Activated CD8-positive, alpha-beta memory T cell treated with anti-CD3 and anti-CD28 coated beads, Interleukin-2, amount 10 ng/mL, durations not matched to agents 7 days and 5 days (primary cell): ENCODE measurements around the gene PRELP. TPM values are rescaled to one million over a fixed set of nuclear protein-coding genes. Genes with fewer than 3 reads are reported as not detected.

Experiments used
- ATAC-seq: fragments of 150-1000 bp; cut with Tn5 transposase; one replicate; pipeline ENCODE4 v1.10.0; 2021; ENCODE audit warnings: moderate library complexity
- CTCF ChIA-PET: fragments of 350-600 bp; sonication (Branson Sonifier 250); formaldehyde crosslinking; loops from one replicate; lab custom pipeline; 2021; ENCODE audit warnings: antibody characterized with exemption; lab: Charles Lee
- DNase-seq: peaks from one replicate; pipeline ENCODE4 v3.0.0-alpha.2; 2020
- H3K27ac Mint-ChIP-seq: one replicate; pipeline ENCODE4 v1.8.0; 2021; ENCODE audit warnings: mild to moderate bottlenecking, mixed read lengths
- H3K27me3 Mint-ChIP-seq: one replicate; pipeline ENCODE4 v1.8.0; 2021; ENCODE audit warnings: mixed read lengths
- H3K36me3 Mint-ChIP-seq: one replicate; pipeline ENCODE4 v1.8.0; 2021; ENCODE audit warnings: mild to moderate bottlenecking, mixed read lengths
- H3K4me1 Mint-ChIP-seq: one replicate; pipeline ENCODE4 v1.8.0; 2021; ENCODE audit warnings: mixed read lengths
- H3K4me3 Mint-ChIP-seq: one replicate; pipeline ENCODE4 v1.8.0; 2021; ENCODE audit warnings: mild to moderate bottlenecking, moderate library complexity, mixed read lengths
- H3K9me3 Mint-ChIP-seq: one replicate; pipeline ENCODE4 v1.8.0; 2022; ENCODE audit warnings: low read depth, mixed read lengths
- total RNA-seq, 2 experiments: library from RNA; stranded (reverse); gene quantifications; one replicate each; pipeline ENCODE4 v1.2.3, GENCODE V29; 2021

Gene PRELP
- total RNA-seq, 2 experiments from 2014 or later: not detected

GRCh38 chr1:203490607-203491006 lies 15.0 kb downstream of the PRELP start:
- Mint-ChIP-seq H3K27me3 (peaks cover 10% of the 10 kb centered on the region), H3K4me3 (no peak overlapping the region), H3K27ac (no peak overlapping the region), H3K36me3 (no peaks in the 10 kb centered on the region), H3K9me3 (no peaks in the 10 kb centered on the region), H3K4me1 (peaks cover 4% of the 10 kb centered on the region)
- CTCF ChIA-PET: interaction anchor here (8.0 to 10.0 kb wide), 2 partner anchors 151 to 221 kb away, joined by 194 to 195 read pairs; no protein-coding TSS in a partner anchor
- ATAC-seq: no peak
- no peak for DNase-seq

DNA sequence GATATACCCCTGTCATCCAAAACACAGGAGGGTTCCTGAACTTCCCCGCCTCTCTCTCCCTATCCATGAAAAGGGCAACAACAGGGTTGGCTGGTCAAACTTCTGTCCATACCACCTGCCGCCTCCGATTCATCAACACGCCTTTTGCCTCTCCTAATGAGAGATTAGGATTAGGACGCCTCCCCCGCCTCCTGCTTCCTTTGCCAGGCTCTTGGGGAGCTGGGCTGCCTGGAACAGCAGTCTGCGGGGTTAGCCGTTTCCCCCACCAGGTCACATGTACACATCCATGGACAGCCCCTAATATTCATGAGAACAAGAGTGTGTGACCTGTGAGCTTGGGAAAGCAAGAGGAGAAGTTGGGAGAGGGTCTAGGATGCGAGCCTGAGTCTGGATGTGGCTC lies 16.1 kb downstream of the PRELP start:
- no peak overlapping the region for H3K27ac Mint-ChIP-seq
- DNase-seq (no peak), ATAC-seq (no peak)
- no peak overlapping the region for H3K4me3 Mint-ChIP-seq
- no peaks in the 10 kb centered on the region for H3K36me3 Mint-ChIP-seq
- peaks cover 10% of the 10 kb centered on the region for H3K27me3 Mint-ChIP-seq
- H3K4me1 Mint-ChIP-seq: peaks cover 4% of the 10 kb centered on the region
- H3K9me3 Mint-ChIP-seq: no peaks in the 10 kb centered on the region
- CTCF ChIA-PET: interaction anchor here (8.0 to 10.0 kb wide), 2 partner anchors 152 to 222 kb away, joined by 194 to 195 read pairs; no protein-coding TSS in a partner anchor

DNA sequence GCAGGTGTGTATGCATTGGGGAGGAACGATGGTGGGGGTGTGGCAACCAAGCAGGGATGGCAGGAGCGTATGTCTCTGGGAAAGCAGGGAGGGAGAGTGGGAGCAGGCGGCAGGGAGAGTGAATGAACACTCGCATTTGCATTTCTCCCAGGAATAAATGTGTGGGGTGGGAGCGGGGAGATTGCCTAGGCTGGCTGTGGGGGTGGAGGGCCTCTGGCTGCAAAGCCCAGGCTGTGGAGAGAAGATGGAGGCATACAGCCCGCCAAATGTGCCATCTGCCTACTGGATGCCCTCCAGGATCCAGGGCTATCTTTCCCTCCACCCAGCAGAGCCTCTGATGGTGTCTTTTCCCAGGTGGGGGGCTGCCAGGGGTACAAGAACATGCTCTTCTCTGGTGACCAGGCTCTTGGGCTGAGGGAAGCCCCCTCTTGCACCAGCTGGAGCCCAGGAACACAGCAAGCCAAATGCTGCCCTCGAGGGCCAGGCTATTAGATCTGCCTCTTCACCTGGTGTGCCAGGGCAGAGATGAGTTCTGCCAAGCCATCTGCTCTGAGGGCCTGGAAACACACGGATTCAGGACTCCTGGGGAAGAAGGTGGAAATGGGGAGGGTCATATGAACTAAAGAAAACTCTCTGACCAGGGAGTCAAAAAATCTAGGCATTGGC lies 16.6 kb downstream of the PRELP start:
- H3K36me3 Mint-ChIP-seq: no peaks in the 10 kb centered on the region
- H3K4me3 Mint-ChIP-seq: no peak overlapping the region
- CTCF ChIA-PET: interaction anchor here (8.0 to 10.0 kb wide), 2 partner anchors 153 to 222 kb away, joined by 194 to 195 read pairs; no protein-coding TSS in a partner anchor
- H3K27ac Mint-ChIP-seq: no peak overlapping the region
- no peak for DNase-seq
- H3K9me3 Mint-ChIP-seq: no peaks in the 10 kb centered on the region
- peaks cover 4% of the 10 kb centered on the region for H3K4me1 Mint-ChIP-seq
- H3K27me3 Mint-ChIP-seq: peaks cover 10% of the 10 kb centered on the region
- ATAC-seq: no peak

DNA sequence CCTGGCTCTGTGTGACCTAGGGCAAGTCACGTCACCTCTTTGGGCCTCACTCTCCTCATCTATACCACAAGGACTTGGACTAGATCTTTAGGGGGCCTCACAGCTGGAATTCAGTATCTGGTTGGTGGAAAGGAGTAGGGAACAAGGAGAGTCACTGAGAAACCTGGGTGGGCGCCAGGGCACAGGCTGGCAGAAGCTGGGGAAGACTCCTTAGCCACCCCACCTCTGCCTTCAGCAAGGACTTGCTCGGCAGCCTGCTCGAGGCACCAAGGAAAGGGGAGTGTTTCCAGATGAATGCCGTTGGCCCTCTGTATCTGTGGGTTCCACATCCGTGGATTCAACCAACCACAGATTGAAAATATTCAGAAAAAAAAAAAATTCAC lies 17.1 kb downstream of the PRELP start:
- Mint-ChIP-seq H3K27me3 (peaks cover 10% of the 10 kb centered on the region), H3K9me3 (no peaks in the 10 kb centered on the region), H3K4me1 (peaks cover 4% of the 10 kb centered on the region), H3K27ac (no peak overlapping the region), H3K4me3 (no peak overlapping the region), H3K36me3 (no peaks in the 10 kb centered on the region)
- no peak for ATAC-seq
- CTCF ChIA-PET: interaction anchor here (1.0 to 10.0 kb wide), 3 partner anchors 11 to 276 kb away, joined by 3 to 194 read pairs (median 7); no protein-coding TSS in a partner anchor
- DNase-seq: no peak

DNA sequence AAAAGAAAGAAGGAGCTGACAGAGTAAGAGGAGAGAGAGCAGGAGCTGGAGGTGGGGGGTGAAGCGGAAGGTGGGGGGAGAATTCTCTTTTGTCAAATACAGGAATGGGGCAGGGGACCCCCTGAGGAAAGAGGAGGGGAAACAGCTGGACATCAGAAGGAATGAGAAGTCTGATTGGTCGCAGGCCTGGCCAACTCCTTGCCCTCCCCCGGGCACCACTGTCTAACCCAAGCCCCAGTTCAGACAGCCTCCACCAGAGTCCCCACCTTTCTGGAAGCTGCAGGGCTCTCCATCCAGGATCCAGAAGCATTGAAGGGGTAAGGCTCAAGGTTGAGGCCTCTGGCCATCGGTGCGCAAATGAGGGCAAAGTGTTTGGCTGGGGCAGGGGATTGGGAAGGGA lies 18.3 kb downstream of the PRELP start, which contains the start of gene OPTC:
TSS of gene OPTC (plus strand) at position 253 of the 400 bp plus-strand sequence. CDS start 1,853 bp downstream, outside the sequence.
- Mint-ChIP-seq H3K27ac (no peak within 1 kb of the TSS), H3K4me1 (peaks cover under 1% of the 10 kb centered on the region), H3K36me3 (no peaks in the 10 kb centered on the region), H3K27me3 (peaks cover 10% of the 10 kb centered on the region), H3K9me3 (no peaks in the 10 kb centered on the region), H3K4me3 (no peak within 1 kb of the TSS)
- ATAC-seq (no peak), DNase-seq (no peak)
- CTCF ChIA-PET: interaction anchor here (0.8 to 3.1 kb wide), 9 partner anchors 9 to 278 kb away, joined by 3 to 20 read pairs (median 3); no protein-coding TSS in a partner anchor

DNA sequence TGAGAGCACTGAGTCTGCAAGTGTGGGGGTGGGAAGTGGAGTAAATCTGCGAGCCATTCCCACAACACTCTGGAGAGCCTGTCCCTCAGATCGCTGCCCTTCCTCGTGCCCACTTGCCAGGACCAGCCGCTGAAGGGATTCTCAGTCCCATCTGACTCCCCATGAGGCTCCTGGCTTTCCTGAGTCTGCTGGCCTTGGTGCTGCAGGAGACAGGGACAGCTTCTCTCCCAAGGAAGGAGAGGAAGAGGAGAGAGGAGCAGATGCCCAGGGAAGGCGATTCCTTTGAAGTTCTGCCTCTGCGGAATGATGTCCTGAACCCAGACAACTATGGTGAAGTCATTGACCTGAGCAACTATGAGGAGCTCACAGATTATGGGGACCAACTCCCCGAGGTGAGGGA lies 20.2 kb downstream of the PRELP start:
- CTCF ChIA-PET: interaction anchor here (1.7 to 3.1 kb wide), 3 partner anchors 9 to 228 kb away, joined by 3 to 20 read pairs (median 4); no protein-coding TSS in a partner anchor
- Mint-ChIP-seq H3K9me3 (no peaks in the 10 kb centered on the region), H3K27ac (no peak overlapping the region)

GRCh38 chr1:203497269-203497777 lies 21.7 kb downstream of the PRELP start:
- Mint-ChIP-seq H3K4me3 (no peak overlapping the region), H3K4me1 (no peaks in the 10 kb centered on the region), H3K27ac (no peak overlapping the region), H3K36me3 (no peaks in the 10 kb centered on the region), H3K9me3 (no peaks in the 10 kb centered on the region), H3K27me3 (peaks cover 7% of the 10 kb centered on the region)
- CTCF ChIA-PET: interaction anchor here (0.9 to 1.7 kb wide), 4 partner anchors 9 to 230 kb away, joined by 3 to 9 read pairs (median 4); no protein-coding TSS in a partner anchor
- DNase-seq (no peak), ATAC-seq (no peak)

More for the DNA sequence above, 20.2 kb downstream of the PRELP start:
- H3K4me3 Mint-ChIP-seq: no peak overlapping the region
- H3K27me3 Mint-ChIP-seq: peaks cover 10% of the 10 kb centered on the region
- no peaks in the 10 kb centered on the region for H3K4me1 Mint-ChIP-seq
- DNase-seq (no peak), ATAC-seq (no peak)
- no peaks in the 10 kb centered on the region for H3K36me3 Mint-ChIP-seq

- Mint-ChIP-seq H3K27ac (no peak overlapping the region), H3K4me1 (peaks cover 3% of the 10 kb centered on the region), H3K36me3 (no peaks in the 10 kb centered on the region), H3K9me3 (no peaks in the 10 kb centered on the region), H3K4me3 (no peak overlapping the region), H3K27me3 (peaks cover 14% of the 10 kb centered on the region)
- ATAC-seq (no peak), DNase-seq (no peak)
- CTCF ChIA-PET: interaction anchor here (1.0 to 1.1 kb wide), 2 partner anchors 173 to 233 kb away, joined by 3 read pairs; no protein-coding TSS in a partner anchor
These were observed 24.2 kb downstream of the PRELP start for GRCh38 chr1:203499643-203500278.

- CTCF ChIA-PET: no interaction called here
- no peak overlapping the region for H3K27ac Mint-ChIP-seq
These were observed 24.7 kb downstream of the PRELP start for GRCh38 chr1:203500279-203500678.

GRCh38 chr1:203503836-203504235 lies 28.2 kb downstream of the PRELP start:
- Mint-ChIP-seq H3K9me3 (no peaks in the 10 kb centered on the region), H3K27me3 (peaks cover 14% of the 10 kb centered on the region), H3K4me1 (peaks cover 6% of the 10 kb centered on the region), H3K27ac (no peak overlapping the region), H3K36me3 (no peaks in the 10 kb centered on the region), H3K4me3 (no peak overlapping the region)
- ATAC-seq (no peak), DNase-seq (no peak)
- CTCF ChIA-PET: interaction anchor here (0.7 to 7.2 kb wide), 33 partner anchors 10 to 273 kb away, joined by 3 to 77 read pairs (median 4); partner anchors contain the start of genes ATP2B4, LAX1 and OPTC

More at GRCh38 chr1:203500279-203500678, 24.7 kb downstream of the PRELP start:
- Mint-ChIP-seq H3K4me1 (peaks cover 6% of the 10 kb centered on the region), H3K9me3 (no peaks in the 10 kb centered on the region), H3K4me3 (no peak overlapping the region), H3K27me3 (peaks cover 14% of the 10 kb centered on the region), H3K36me3 (no peaks in the 10 kb centered on the region)
- no peak for DNase-seq
- no peak for ATAC-seq

GRCh38 chr1:203504400-203505250 lies 29.0 kb downstream of the PRELP start:
- Mint-ChIP-seq H3K27me3 (peaks cover 14% of the 10 kb centered on the region), H3K9me3 (no peaks in the 10 kb centered on the region), H3K4me1 (peaks cover 6% of the 10 kb centered on the region), H3K36me3 (no peaks in the 10 kb centered on the region), H3K4me3 (no peak overlapping the region), H3K27ac (no peak overlapping the region)
- DNase-seq (peak; percentile 84), ATAC-seq (peak; percentile 85)
- CTCF ChIA-PET: interaction anchor here (0.8 to 7.2 kb wide), 44 partner anchors 8 to 624 kb away, joined by 3 to 77 read pairs (median 4); partner anchors contain the start of genes ATP2B4, LAX1 and OPTC

DNA sequence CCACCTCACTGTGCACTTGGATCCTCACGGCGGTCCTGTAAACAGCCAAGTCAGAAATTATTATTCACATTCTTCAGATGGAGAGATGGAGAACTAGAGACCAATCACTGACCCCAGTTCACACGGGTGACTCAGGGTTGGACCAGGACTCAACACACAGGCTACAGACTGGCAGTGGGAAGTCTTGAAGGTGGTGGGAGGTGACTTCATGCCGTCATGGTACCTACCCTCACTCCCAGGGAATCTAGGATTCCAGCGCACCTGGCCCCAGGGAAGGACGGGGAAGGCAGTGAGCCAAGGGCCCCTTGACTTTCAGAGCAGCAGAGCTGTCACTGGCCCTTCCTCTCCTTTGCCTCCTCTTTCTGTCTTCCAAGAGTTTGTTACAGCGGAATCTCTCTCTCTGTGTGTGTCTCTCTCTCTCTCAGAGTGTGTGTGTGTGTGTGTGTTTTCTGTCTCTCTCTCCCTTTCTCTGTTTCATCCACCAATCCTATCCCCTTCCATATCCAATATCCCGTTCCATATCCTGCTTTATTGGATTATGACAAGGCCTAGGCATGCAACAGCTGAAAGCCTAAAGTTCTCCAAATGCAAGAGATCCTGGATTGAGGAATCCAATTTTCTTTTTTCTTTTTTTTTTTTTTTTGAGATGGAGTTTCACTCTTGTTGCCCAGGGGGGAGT lies 30.1 kb downstream of the PRELP start:
- Mint-ChIP-seq H3K36me3 (no peaks in the 10 kb centered on the region), H3K9me3 (no peaks in the 10 kb centered on the region), H3K4me1 (peaks cover 6% of the 10 kb centered on the region), H3K27ac (no peak overlapping the region), H3K4me3 (no peak overlapping the region), H3K27me3 (peaks cover 14% of the 10 kb centered on the region)
- CTCF ChIA-PET: interaction anchor here (0.7 to 7.2 kb wide), 17 partner anchors 7 to 1492 kb away, joined by 3 to 77 read pairs (median 5); partner anchors contain the start of gene ATP2B4
- no peak for DNase-seq
- no peak for ATAC-seq
